ENCODE data around the gene EMID1. TPM values are rescaled to one million over a fixed set of nuclear protein-coding genes. Genes with fewer than 3 reads are reported as not detected.
A peak's percentile ranks its signal among the peaks of the same experiment; 100 is the strongest.

The EMID1 gene
- total and polyA plus RNA-seq, 8 donors = 6.2 to 16.8 (median 10.0) TPM

DNA sequence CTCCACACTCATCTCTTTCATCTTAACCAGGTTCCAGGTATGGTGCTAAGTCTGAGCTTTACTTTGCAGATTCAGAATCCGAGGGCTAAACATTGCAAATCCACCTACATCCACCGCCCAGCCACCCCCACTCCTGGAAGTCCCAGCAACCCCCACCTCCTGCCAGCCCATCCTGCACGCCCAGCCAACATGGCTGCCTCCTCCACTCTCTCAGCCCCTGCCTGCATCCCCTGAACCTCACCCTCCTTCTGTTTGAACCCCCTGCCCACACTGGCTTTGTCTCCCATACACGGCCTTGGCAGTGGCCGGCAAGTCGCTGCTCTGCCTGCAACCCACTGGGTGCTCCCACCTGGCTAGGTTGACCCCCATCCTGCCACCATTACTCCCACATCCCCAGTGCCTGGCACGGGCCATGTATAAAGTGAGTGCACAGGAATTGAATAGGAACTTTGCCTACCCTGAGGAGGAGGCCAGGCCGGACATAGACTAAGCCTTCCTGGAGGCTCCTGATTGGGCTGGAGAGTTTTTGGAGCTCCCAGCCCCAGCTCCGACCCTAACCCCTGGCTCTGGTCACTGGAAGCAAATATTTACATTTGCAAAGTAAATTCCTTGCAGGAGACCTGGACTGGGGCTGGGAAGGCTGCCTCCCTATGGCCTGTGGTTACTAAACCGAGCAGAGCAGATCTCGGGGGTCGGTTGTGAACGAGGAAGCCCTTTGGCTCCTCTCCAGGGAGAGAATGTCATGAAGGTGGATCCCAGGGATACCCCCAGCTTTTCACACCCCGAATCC lies 14.4 kb downstream of the EMID1 start:
- no peak for FAIRE-seq
- Histone ChIP-seq H3K4me3 (no peak overlapping the region), H3K27me3 (no peaks in the 10 kb centered on the region), H3K36me3 (no peaks in the 10 kb centered on the region), H3K27ac (no peak overlapping the region), H3K9me3 (no peaks in the 10 kb centered on the region), H3K4me1 (peaks cover 7 to 23% (median 15%) of the 10 kb centered on the region in 3 donors)
- intact Hi-C loops (cut with DNase I) = no loop called here
- ATAC-seq = peak in 3 of 4 donors; percentile 38 to 64 (median 59)
- TF ChIP-seq CTCF (IDR thresholded peaks at IDR 0.05) = no peak
- 46 to 47% methylated on average over 14 of the region's 14 CpGs for WGBS, 2 donors
- DNase-seq = peak in 3 of 6 donors; percentile 18 to 59 (median 42)

DNA sequence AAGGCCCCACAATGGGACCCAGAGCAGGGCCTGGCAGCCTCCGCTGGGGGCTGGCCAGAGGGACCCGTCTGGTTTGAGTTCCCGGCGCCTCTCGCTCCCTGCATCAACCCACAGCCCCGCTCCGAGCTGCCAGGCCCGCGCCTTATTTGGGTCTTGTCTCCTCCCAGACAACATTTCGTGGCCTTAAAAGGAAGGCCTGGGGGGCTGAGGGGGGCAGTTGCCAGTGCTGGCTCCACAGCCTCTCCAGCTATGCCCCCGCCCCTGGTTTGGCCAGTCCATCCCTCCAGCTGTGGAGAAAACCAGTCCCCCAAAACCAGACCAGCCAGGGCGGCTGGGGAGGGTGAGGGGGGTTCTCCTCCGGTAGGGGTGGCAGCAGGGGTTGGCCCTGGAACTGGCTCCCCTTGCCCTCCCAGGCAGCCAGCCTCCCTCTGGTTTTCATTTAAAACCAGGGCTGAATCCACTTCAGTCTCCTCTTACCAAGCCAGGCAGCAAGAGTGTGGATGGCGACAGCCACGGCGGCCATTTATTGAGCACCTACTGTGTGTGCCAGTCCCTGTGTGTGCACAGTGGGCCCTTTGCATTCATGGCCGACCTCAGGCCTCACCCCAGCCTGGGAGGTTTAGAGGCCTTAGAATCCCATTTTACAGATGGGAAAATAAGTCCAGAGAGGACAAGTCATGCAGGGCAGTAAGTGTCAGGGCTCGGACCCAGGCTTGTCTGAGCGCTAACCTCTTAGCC lies 18.6 kb downstream of the EMID1 start:
- DNase-seq = peak in 2 of 6 donors; percentile 15 to 64
- no peaks in the 10 kb centered on the region for H3K36me3 ChIP-seq
- no peaks in the 10 kb centered on the region for H3K27me3 ChIP-seq
- H3K27ac ChIP-seq = no peak overlapping the region
- H3K9me3 ChIP-seq = no peaks in the 10 kb centered on the region
- 83 to 91% methylated on average over 15 to 19 of the region's 19 CpGs for WGBS, 2 donors
- TF ChIP-seq CTCF (IDR thresholded peaks at IDR 0.05) = no peak
- no peak for ATAC-seq
- FAIRE-seq = no peak
- intact Hi-C loops (cut with DNase I) = no loop called here
- H3K4me3 ChIP-seq = no peak overlapping the region
- peaks cover 6 to 11% (median 7%) of the 10 kb centered on the region in 3 donors for H3K4me1 ChIP-seq

GRCh38 chr22:29224859-29225410 lies 19.2 kb downstream of the EMID1 start:
- 93 to 97% methylated on average over 7 of the region's 7 CpGs for WGBS, 2 donors
- peaks cover 6 to 11% (median 6%) of the 10 kb centered on the region in 3 donors for H3K4me1 ChIP-seq
- H3K4me3 ChIP-seq = no peak overlapping the region
- no peaks in the 10 kb centered on the region for H3K9me3 ChIP-seq
- ATAC-seq = peak in 1 of 4 donors; percentile 3
- no peaks in the 10 kb centered on the region for H3K36me3 ChIP-seq
- intact Hi-C loops (cut with DNase I) = no loop called here
- no peak for TF ChIP-seq CTCF (IDR thresholded peaks at IDR 0.05)
- FAIRE-seq = no peak
- H3K27me3 ChIP-seq = no peaks in the 10 kb centered on the region
- H3K27ac ChIP-seq = no peak overlapping the region
- no peak for DNase-seq

- H3K4me3 ChIP-seq = no peak overlapping the region
- H3K9me3 ChIP-seq = no peaks in the 10 kb centered on the region
- no peaks in the 10 kb centered on the region for H3K36me3 ChIP-seq
- ATAC-seq = peak; percentile 24 to 78 (median 58)
- DNase-seq = peak in 2 of 6 donors; percentile 49 to 68
- TF ChIP-seq CTCF (IDR thresholded peaks at IDR 0.05) = no peak
- intact Hi-C loops (cut with DNase I) = no loop called here
- no peak for FAIRE-seq
- H3K27ac ChIP-seq = no peak overlapping the region
- H3K4me1 ChIP-seq = peaks cover 0 to 6% (median 1%) of the 10 kb centered on the region in 3 donors
- no peaks in the 10 kb centered on the region for H3K27me3 ChIP-seq
- 63 to 71% methylated on average over 13 to 16 of the region's 16 CpGs for WGBS, 2 donors
These were observed 19.9 kb downstream of the EMID1 start for GRCh38 chr22:29225422-29226090.
